Testis (tissue), 2 donors: ENCODE measurements around the gene NPM3.

Experiments used
- POLR2A ChIP-seq: fragments of 450-650 bp; IDR thresholded peaks from one replicate; pipeline ENCODE4 v1.6.1; 2017; ENCODE audit warnings: antibody characterized with exemption, mild to moderate bottlenecking, moderate library complexity
- TF ChIP-seq, protein P1 (sequence below), 3 experiments: fragments of 450-650 bp in 2 of 3; fragments of 200-600 bp in 1 of 3; sonication (generic) in 1 of 3; IDR thresholded peaks; one replicate each; pipeline ENCODE4 v1.5.1; 2016 to 2019; ENCODE audit warnings: antibody characterized with exemption in 3 of 3, mild to moderate bottlenecking in 2 of 3, moderate library complexity in 1 of 3

DNA sequence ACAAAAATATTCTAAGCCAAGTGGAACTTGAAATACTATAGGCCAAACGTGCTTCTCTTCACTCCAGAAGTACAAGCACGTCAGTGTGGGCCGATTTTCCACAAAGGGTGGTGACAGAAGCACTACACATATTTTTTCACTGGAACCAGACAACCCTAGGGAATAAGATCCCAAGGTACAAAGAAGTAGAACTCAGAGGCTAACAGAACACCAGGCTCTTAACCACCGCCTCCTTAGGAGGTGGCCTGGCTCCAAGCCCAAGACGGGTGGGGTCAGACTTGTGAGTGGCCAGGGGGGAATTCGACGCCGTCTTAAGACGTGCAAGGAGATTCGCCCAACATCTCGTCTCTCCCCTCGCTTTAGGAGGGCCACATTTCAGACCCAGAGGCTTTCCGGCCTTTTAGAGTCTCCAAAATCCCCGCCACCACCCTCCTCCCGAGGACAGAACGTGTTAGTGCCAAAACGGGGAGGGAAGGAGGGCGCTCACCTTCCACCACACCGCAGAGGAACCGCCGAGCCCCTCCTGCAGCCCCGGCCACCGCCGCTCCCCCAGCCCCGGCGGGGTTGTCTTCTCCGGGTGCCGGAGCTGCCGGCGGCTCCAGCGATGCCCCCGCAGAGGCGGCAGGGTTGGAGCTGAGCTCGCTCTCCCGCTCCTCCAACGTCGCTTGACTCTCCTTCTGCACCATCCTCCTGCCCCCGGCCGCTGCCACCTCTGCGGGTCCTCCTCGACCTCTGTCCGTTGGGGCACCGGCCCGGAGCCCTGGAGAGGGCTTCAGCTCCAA lies 34.3 kb upstream of the NPM3 start:
- TF ChIP-seq, protein P1, sequence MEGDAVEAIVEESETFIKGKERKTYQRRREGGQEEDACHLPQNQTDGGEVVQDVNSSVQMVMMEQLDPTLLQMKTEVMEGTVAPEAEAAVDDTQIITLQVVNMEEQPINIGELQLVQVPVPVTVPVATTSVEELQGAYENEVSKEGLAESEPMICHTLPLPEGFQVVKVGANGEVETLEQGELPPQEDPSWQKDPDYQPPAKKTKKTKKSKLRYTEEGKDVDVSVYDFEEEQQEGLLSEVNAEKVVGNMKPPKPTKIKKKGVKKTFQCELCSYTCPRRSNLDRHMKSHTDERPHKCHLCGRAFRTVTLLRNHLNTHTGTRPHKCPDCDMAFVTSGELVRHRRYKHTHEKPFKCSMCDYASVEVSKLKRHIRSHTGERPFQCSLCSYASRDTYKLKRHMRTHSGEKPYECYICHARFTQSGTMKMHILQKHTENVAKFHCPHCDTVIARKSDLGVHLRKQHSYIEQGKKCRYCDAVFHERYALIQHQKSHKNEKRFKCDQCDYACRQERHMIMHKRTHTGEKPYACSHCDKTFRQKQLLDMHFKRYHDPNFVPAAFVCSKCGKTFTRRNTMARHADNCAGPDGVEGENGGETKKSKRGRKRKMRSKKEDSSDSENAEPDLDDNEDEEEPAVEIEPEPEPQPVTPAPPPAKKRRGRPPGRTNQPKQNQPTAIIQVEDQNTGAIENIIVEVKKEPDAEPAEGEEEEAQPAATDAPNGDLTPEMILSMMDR (IDR thresholded peaks at IDR 0.05) = no peak
- TF ChIP-seq POLR2A = no peak
